ENCODE data around the gene DTNA.

Gene DTNA

DNA sequence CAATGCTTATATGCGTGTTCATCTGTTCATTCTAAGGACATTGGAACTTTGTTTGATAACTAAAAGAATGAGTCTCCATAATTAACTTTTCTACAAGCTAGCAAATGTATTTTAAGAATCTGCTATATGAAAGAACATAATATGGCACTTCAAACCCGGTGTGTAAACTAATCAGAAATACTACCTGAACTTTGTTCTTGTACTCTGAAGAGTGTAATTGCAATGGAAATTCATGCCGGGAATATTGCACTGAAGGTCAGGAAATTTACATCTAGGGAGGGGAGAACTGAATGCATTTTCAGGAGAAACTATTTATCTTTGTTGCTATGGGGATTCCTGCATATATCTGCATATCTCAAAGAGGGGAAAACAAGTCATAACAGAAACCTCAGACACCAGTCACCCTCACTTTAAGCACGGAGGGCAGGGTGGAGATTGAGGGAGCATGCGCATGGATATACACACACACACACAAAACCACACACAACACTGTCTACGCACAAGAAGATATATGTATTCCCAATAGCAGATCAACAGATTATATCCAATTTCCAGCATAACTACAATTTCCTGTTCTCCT lies 76.2 kb downstream of the DTNA start:
- in situ Hi-C loops (cut with HindIII; ENCODE audit: low pct_ligation_motif_present, low sequenced_read_pairs): no loop called here
- no peaks in the 10 kb centered on the region for H3K36me3 ChIP-seq (replicated peaks)
- H3K27ac ChIP-seq: no peak overlapping the region
- TF ChIP-seq, protein P1, sequence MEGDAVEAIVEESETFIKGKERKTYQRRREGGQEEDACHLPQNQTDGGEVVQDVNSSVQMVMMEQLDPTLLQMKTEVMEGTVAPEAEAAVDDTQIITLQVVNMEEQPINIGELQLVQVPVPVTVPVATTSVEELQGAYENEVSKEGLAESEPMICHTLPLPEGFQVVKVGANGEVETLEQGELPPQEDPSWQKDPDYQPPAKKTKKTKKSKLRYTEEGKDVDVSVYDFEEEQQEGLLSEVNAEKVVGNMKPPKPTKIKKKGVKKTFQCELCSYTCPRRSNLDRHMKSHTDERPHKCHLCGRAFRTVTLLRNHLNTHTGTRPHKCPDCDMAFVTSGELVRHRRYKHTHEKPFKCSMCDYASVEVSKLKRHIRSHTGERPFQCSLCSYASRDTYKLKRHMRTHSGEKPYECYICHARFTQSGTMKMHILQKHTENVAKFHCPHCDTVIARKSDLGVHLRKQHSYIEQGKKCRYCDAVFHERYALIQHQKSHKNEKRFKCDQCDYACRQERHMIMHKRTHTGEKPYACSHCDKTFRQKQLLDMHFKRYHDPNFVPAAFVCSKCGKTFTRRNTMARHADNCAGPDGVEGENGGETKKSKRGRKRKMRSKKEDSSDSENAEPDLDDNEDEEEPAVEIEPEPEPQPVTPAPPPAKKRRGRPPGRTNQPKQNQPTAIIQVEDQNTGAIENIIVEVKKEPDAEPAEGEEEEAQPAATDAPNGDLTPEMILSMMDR (IDR thresholded peaks at IDR 0.05; ENCODE audit: low read depth, low read length, missing control alignments): no peak
- H3K27me3 ChIP-seq (replicated peaks): no peaks in the 10 kb centered on the region
- no peak for DNase-seq
- H3K4me3 ChIP-seq (ENCODE audit: low read depth, low read length): no peak overlapping the region

DNA sequence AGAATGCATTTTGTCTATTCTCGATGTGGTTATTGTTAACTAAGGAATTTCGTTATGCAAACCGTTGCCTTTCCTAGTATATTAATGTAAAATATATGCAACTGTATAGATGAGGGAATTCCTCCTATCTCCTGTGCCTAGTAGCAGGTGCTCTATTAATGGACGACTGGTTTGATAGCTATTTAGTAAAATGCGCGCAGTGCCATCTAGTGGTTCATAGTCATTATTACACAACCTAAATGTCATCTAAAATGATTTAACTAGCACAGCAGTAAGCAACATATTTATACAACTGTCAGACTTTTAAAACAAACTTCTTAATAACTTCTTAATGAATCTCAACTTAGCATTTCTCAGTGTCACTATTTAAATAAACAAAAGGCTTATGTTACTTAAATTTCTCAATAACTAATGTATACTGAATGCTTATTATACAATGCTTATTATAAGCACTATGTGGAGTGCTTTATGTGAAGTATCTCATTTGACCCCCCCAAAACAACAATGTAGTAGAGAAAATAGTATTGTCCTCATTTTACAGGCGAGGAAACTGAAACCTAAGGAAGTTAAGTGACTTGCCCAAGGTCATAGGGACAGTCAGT lies 77.9 kb downstream of the DTNA start:
- Histone ChIP-seq H3K27ac (no peak overlapping the region), H3K4me3 (ENCODE audit: low read depth, low read length) (no peak overlapping the region), H3K36me3 (replicated peaks) (no peaks in the 10 kb centered on the region), H3K27me3 (replicated peaks) (no peaks in the 10 kb centered on the region)
- peak; percentile 61 for DNase-seq
- TF ChIP-seq, protein P1 (IDR thresholded peaks at IDR 0.05; ENCODE audit: low read depth, low read length, missing control alignments): peak; percentile 54
- in situ Hi-C loops (cut with HindIII; ENCODE audit: low pct_ligation_motif_present, low sequenced_read_pairs): no loop called here

DNA sequence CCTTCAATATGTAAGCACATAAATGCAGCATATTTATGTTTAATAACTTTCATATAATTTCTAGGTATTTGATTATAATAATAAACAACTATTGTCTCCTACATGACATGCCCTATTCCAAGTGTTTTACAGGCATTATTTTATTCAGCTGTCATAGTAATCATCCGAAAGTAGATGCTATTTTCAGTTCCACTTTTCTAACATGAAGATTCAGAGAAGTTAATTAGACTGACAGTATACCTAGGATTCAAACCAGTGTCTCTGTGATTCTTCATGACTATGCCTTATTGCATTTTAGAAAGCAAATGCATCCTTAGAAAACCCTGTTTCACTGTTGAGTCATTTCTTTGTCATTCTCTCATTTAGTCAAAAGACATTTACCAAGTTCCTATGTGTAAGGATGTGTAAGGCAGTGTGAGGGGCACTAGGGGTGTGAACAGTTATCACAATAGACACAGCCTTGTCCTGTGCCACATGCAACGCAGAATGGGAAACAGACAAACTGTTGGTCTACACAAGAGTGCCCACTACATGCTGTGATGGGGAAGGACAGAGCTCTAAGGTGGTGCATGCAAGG lies 79.8 kb downstream of the DTNA start:
- Histone ChIP-seq H3K27me3 (replicated peaks) (no peaks in the 10 kb centered on the region), H3K4me3 (ENCODE audit: low read depth, low read length) (no peak overlapping the region), H3K36me3 (replicated peaks) (no peaks in the 10 kb centered on the region), H3K27ac (no peak overlapping the region)
- DNase-seq: no peak
- in situ Hi-C loops (cut with HindIII; ENCODE audit: low pct_ligation_motif_present, low sequenced_read_pairs): no loop called here
- TF ChIP-seq, protein P1 (IDR thresholded peaks at IDR 0.05; ENCODE audit: low read depth, low read length, missing control alignments): peak; percentile 11

DNA sequence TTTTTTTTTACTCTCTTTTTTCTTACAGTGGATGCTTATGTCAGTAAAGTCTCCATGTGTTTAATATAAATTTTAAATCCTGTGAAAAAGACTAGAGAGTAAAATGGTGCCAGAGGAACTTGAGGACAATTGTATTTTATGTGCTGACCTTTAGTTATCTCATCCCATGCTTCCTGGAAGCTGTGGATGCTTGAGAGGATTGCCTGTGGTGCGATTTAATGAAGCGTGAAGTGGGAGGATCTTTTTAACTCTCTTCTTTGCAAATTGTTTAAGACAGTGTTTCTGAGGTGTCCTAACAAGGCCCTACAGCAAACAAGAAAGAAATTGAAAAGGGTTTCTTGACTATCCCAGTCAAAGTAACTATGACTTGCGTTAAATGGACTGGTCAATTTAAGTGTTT lies 84.2 kb downstream of the DTNA start:
- no peak for DNase-seq
- no peak overlapping the region for H3K4me3 ChIP-seq (ENCODE audit: low read depth, low read length)
- TF ChIP-seq, protein P1 (IDR thresholded peaks at IDR 0.05; ENCODE audit: low read depth, low read length, missing control alignments): no peak
- no peaks in the 10 kb centered on the region for H3K36me3 ChIP-seq (replicated peaks)
- no peak overlapping the region for H3K27ac ChIP-seq
- H3K27me3 ChIP-seq (replicated peaks): no peaks in the 10 kb centered on the region
- in situ Hi-C loops (cut with HindIII; ENCODE audit: low pct_ligation_motif_present, low sequenced_read_pairs): no loop called here

DNA sequence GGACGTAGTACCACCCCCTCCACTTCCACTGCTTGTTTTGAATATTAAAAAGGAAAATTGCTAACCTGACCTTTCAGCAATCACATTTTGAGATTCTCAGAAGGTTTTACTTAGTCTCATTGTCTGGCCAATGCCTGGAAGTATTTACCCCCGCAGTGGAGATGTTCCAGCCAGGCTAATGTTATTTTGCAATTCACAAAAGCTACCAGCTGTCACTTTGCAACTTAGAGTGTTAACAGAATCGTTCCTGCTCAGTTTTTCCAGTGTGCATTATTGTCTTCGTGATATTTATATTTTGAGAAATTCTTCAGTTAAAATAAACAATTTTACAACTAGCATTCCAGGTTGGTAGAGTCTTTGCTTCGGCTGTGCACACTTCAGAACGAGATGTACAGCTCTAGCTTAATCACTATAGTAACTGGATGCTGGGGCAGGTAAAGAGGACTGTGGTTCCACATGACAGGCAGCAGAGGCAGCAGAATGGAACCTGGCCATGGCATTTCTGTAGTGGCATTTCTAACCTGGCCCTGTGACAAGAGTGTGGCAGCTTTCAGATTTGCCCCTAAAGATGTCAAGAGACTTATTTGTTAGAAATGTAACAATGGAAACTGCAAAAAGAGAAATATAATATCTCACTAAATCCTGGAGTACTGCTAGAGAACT lies 85.1 kb downstream of the DTNA start:
- TF ChIP-seq, protein P1 (IDR thresholded peaks at IDR 0.05; ENCODE audit: low read depth, low read length, missing control alignments): no peak
- Histone ChIP-seq H3K36me3 (replicated peaks) (no peaks in the 10 kb centered on the region), H3K27ac (no peak overlapping the region), H3K27me3 (replicated peaks) (no peaks in the 10 kb centered on the region), H3K4me3 (ENCODE audit: low read depth, low read length) (no peak overlapping the region)
- no peak for DNase-seq
- in situ Hi-C loops (cut with HindIII; ENCODE audit: low pct_ligation_motif_present, low sequenced_read_pairs): no loop called here
